Erythroblast (primary cell): ENCODE results near the gene OBSCN.

Experiments
- GATA1 ChIP-seq: IDR thresholded peaks from 2 replicates; pipeline ENCODE4 v1.6.1; 2011; ENCODE audit warnings: low read depth, mild to moderate bottlenecking, control low read depth, low read length, moderate library complexity
- POLR2A ChIP-seq: IDR thresholded peaks from 2 replicates; pipeline ENCODE4 v1.6.1; 2011; ENCODE audit warnings: mild to moderate bottlenecking, low read length

DNA sequence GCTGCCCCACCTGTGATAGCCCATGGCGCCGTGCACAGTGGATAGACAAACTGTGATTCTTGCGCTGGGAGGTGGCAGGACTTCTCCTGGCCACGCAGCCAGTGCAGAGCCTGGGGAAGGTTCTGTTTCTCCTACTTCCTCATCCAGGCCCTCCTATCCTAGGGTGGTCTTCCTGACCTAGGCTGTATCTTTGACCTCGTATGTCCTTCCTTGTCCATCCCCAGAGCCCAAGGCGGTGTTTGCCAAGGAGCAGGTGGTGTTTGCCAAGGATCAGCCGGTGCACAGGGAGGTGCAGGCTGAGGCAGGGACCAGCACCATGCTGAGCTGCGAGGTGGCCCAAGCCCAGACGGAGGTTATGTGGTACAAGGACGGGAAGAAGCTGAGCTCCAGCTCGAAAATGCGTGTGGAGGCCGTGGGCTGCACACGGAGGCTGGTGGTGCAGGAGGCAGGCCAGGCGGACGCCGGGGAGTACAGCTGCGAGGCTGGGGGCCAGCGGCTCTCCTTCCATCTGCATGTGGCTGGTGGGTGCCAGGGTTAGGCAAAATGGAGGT, 63.9 kb downstream of the OBSCN start:
- TF ChIP-seq POLR2A: no peak
- no peak for TF ChIP-seq GATA1
